CMK (cell line): Measurements from ENCODE around the gene PLA2R1.
"Not testable (repeated sequence)": the region's sequence is repeated elsewhere in the genome, so short reads cannot be mapped to it uniquely, and the experiment has no call there.

ENCODE experiments used
- DNase-seq: peaks from one replicate; pipeline ENCODE4 v3.0.0-alpha.2; 2010; ENCODE audit warnings: low read depth

The PLA2R1 gene

DNA sequence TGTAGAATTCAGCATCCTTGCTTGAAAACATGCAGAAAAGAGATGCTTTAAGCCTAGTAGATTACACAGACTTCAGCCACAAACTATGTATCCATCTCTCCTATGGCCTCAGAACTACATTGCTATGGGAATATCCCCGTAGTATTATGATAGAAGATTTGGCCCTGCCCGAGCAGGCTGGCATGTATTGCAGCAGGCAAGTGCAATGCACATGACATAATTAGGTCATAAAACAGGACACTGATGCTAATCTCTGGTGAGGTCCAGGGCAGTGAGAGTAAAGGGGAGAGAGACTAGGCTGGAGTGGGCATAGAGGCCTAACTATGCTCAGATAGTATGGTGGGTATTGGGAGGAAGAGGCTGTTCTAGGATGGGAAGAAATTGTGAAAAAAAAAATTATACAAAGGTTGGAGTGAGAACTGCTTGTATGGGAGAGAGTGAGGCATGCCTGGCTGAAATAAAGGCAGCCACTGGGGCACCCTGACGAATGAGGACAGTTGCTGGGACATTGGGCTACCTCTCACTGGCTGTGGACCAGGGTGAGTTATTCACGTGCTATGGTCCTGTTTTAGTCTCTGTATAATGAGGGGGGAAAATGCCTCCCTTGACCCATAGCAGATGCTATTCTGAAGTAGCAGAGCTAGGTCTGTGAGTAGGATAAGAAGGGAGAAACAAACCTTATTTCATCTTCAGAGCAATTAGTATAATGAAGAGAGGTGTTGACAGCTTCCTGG, 1.6 kb upstream of the PLA2R1 start:
- DNase-seq, result no peak

DNA sequence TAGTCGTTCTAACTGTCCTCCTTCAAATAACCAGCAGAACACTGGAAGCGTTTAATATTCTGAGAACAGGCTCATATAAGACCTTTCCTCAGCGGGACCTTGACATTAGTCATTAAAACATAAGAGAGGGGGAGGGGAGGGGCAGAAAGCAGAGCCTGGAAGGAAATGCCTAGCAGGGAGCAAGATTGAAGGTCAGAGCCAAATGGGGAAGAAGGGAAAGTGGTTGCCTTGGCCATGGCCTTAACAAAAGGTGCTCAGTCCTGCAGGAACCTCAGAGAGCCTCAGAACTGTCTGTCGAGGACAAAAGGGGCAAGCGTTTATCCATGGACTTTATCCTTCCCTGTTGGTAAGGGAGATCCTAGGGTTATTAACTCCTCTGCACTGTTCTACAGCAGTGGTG, 856 bp upstream of the PLA2R1 start:
- DNase-seq, result no peak

DNA sequence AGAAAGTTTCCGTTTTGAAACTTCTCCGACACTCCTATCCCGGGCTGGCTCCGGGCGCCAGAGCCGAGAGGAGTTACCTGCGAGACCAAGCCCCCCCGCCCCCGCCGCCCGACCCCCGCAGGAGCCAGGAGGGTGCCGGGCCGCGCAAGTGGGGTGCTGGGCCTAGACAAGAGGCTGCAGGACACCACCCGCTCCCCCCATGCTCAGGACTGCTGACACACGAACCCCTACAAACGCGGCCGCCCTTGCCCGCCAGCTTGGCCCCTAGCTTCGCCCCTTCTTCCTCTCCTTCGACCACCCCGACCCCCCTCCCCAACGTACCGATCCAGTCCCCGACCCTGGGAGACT, 497 bp downstream of the PLA2R1 start:
- DNase-seq, result no peak

DNA sequence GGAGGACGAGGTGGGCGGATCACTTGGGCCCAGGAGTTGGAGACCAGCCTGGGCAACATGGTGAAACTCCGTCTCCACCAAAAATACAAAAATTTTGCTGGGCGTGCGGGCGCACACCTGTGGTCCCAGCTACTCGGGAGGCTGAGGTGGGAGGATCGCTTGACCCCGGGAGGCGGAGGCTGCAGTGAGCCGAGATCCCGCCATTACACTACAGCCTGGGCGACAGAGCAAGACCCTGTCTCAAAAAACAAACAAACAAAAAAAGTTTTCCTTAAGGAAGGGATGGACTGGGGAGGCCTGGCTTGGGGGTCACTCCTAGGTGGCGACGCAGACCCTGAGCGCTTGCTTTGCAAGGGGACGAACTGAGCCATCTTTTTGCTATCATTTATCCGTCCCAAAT, 882 bp downstream of the PLA2R1 start:
- no peak for DNase-seq

DNA sequence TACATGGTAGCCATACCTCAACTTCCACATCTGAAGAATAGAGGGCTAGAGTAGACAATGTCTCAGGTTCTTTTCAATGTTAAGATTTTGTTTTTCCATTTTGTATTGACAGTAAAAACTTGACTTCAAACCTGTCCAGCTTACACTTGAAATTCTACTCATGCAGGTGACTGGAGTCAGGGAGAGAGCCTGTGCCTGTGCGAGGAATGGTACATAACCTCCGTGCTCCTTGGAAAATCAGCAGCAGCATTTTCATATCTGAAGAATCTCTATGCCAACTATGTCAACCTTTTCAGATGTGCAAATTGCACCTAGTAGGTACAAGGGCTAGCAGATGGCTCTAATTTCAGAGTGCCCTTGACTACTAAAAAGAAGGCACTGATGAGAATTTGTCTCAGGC, 2.1 kb downstream of the PLA2R1 start:
- DNase-seq, result no peak

DNA sequence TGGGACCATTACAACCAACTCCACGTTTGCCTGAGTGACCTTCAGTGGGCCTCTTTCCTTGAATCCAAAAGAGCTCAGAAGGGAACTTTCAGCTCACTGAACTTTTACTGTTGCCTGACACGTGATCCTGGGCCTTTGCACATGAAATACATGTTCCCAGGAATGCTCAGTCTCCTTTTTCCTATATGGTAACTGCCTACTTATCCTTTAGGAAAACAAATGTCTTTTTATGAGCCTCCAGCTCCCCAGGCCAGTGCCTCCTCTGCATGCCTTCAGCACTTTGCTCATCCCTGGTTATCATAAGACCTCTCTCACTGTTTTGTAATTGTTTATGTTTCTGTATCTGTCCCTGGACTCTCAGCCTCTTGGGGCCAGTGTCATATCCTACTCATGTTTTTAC, 5.1 kb downstream of the PLA2R1 start:
- no peak for DNase-seq

DNA sequence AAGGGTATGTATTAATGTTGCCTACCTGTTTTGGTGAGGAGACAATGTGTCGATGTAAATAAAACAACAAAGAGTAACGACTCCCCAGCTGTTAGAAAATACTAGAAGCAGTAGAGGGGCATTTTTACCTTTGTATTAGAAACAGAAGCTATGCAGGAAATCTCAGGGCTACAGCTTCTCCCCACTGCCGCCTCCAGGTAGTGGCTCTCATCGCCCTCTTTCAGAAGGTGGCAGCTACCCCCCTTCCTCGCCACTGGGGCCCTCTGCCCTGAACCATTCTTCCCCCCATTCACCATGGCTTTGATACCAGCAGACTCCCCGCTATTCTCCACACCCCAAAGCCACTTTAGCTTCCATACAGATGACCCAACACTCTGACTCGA, 6.7 kb downstream of the PLA2R1 start:
- no peak for DNase-seq

DNA sequence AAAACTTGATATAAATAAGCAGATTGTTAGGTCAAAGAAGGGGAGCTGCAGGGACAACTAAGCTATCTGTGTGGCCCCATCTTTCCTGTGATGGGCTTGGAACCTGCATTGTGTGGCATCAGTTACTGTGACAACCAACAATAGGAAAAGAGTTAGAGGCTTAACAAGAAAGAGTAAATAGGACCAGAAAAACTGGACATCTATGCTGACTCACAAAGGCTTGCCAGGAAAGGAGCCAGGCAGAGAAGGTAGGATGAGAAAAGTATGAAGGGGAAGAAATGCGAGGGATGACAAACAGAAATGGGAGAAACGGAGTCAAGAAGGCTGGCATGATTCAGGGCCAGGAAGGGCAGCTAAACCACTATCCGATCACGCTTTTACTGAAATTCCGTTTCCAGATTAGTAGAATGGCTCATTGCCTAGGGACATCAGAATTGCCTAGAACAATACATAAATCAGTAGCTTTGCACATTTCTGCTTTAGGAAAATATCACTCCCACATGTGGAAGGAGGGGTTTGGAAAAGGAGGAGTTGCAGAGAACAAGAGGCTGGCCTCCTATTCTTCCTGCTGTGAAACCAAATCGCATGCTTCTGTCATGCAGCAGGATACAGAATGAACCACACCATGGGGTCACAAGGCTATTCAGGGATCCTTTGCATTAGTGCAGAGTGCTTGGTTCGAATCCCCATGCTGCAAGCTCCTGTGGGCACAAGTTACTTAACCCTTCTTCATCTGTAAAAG, 7.3 kb downstream of the PLA2R1 start:
- DNase-seq, result no peak

DNA sequence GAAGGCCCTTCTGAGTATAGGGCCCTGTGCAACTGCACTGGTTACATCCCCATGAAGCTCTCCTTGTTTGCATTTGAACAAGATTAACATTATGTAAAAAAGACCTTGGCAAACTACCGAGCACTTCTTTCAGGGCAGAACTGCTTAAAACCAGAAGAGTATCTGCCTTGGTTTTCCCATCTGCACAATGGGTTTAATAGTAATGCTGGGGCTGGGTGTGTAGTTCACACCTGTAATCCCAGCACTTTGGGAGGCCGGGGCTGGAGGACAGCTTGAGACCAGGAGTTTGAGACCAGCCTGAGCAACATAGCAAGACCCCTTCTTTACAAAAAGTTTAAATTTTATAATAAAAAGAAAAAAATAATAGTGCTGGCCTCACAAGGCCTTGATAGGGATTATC, 8.5 kb downstream of the PLA2R1 start:
- DNase-seq, result no peak

DNA sequence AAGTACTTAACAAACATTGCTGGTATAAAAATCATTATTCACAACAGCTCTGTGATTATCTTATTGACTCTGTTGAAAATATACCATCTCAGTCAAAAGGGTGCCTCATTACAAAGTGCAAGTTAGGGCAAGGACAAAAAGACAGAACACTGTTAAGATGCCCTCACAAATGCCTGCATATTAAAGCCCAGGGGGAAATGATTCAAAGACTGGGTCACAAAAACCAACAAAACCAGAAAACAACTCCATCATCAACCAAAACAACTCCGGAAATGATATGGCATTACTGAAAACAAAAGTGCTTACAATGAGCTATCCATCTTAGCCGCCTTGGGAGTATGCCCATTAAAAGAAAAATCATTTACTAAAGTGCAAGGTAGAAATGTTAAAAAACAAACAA, 9.9 kb downstream of the PLA2R1 start:
- DNase-seq, result no peak

DNA sequence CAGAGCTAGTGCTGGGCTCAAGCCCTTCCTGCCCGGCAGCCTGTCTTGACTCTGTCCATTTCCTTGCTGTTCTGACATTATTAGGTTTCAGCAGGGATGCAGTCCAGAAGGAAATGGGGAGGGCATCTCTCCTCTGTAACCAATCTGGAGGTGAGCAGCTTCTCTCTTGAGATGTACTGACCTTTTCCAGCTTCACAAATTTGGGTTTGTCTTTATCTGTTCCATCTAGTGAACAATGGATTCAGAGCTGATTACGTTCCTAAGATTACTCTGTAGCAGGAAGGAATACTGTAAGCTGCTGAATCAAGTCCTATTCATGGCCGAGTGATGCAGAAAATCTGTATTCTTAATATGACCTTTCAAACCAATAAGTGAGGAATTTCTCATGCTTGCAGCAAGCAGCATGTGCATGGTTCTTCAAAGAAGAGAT, 11.0 kb downstream of the PLA2R1 start:
- DNase-seq, result no peak

DNA sequence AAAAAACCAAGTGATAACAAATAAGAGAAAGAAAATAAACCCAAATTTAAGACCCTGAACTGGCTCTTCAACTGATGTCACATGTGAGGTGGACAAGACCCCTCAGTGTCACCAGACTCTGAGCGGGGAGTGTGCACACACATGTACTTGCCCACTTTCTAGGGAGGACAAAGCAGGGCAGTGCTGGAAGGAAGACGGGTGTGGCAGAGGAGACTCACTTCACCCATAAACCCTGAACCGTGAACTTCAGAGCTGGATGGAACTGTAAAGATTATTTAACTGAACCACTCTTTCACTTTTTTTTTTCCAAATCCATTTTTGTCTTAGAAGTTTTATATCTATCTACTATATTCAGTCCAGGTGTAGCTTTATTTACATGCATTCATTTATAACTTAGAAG, 12.3 kb downstream of the PLA2R1 start:
- DNase-seq, result no peak

DNA sequence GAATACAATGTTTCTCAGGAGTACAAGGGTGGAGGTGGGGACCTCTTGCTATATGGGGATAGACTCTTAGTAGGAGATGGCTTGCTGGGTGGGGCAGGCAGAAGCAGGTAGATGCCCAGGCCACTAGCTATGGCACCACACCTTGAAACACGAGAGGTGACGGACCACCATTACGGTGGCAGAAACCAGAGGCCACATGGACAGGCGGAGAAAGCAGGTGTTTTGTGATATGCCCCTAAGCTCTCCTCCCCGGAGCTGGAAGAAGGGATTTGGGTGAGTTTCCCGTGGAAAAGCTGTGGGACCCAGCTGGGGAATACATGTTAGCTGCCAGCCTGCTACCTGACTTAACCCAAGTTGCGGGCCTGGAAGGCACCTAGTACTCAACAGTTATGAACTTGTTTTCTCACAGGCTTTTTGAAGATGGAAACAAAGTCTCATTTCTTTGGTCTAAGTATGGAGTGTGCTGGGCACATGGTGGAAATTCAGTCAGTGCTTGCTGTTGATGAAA, 16.7 kb downstream of the PLA2R1 start:
- DNase-seq, result no peak

DNA sequence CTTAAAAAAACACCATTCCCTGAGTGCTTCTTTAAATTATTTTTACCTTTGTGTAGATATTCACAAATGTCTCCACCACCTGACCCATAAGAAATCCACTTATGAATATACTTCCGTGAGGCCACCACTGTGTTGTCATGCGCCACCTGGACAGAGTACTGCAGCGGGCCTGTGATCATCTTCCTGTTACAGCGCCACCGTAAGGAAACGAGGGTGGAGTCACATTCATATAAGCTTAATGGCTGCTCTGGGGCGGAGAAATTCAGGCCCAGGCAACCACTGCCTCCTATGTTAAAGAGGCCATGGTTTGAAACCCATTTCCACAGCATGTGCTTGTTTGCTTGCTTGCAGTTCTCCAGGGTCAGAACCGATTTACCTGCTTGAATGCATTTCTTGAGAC, 17.7 kb downstream of the PLA2R1 start:
- no peak for DNase-seq

DNA sequence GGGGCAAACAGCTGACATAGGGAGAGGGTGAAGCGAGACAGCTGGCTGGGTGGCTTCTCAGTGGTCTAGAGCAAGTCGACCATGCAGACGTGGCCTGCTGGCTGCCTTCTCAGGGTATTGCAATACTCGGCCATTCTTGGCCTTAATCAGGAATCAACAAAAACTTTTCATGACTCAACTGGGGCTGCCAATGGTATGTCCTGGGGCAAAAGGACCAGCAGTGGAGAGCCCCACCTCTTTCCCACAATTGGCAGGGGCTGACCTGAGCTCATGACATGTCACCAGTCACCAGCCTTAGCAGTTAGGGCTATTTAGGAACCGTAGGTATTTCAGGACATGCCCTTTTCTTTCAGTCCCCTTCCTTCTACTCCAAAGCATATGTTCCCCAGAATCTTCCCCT, 19.1 kb downstream of the PLA2R1 start:
- no peak for DNase-seq

DNA sequence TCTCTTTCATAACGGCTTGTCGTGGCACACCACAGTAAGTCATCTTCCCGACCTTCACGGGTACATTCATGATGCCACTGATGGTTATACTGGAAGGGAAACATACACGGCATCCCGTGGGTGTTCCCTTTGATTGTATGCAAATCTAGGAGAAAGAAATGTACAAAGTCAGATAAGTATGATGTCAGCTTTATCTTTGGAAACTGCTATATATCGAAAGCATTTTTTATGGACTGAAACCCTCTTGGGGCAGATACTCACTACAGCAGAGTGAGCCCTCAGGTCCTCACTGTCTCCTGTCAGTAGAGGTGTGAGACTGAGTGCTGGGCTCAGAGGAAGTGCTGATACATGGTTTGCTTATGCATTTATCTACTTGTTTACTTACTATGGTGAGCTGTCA, 20.4 kb downstream of the PLA2R1 start:
- DNase-seq, result no peak

DNA sequence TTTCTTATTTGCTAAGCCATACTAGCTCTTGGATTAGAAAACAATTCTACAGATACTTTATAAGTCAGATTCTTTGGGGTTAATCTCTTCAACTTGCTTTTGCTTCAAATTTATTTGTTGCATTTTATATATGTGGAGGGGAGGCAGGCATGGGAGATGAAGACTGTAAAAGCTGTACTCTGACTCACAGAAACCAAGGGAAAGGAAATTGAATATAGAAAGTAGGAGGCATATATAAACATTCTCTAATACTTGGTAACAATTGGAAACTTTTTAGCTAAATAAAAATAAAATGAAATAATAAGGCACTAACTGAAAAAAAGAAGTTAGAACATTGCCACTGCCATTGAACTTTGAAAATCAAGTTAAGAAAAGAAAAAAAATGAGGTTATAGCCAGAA, 21.3 kb downstream of the PLA2R1 start:
- DNase-seq, result no peak

DNA sequence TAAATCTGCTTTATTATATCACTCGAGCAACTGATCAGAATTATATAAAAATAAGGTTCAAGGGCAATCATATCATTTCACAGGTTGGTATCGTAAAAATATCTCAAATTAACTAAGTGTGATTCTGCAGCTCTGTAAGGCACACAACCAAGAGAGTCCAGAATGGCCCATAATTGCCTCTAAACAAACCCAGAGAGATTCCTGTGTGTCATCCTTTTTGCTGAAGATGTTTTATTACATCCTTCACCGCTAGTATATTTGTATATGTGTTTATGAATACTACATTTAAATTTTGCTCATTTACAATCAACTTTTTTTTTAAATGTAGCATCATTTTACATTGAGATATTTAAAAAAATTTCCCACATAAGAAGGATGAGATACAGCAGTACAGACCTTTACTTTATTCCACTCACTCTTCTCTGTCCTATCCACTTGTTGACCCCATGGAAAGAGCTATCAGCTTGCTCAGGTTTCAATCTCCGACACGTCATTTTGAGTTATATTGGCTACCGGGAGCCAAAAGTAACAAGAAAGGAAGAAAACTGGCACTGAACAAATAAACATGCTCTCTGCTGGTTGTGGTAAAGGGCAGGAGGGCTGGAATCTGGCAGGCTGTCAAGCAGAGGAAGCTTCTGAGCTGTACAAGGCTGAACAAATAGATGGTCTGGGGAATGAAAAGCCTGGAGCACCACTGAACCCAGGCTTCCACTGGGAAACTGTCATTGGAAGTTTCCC, 23.1 kb downstream of the PLA2R1 start:
- no peak for DNase-seq

DNA sequence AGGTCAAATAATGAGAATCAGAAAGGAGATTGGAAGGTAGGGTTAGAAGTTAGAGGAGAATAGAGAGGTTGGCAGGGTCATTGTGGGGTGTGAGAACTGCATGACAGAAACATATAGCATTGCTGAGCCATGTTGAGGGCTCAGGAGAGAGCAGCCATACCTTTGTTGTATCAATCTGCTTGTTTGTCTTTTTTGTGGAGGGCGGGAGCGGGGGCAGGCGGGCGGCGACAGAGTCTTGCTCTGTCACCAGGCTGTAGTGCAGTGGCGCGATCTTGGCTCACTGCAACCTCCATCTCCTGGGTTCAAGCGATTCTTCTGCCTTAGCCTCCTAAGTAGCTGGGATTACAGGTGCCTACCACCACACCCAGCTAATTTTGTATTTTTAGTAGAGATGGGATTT, 23.8 kb downstream of the PLA2R1 start:
- DNase-seq, result not testable (repeated sequence)

DNA sequence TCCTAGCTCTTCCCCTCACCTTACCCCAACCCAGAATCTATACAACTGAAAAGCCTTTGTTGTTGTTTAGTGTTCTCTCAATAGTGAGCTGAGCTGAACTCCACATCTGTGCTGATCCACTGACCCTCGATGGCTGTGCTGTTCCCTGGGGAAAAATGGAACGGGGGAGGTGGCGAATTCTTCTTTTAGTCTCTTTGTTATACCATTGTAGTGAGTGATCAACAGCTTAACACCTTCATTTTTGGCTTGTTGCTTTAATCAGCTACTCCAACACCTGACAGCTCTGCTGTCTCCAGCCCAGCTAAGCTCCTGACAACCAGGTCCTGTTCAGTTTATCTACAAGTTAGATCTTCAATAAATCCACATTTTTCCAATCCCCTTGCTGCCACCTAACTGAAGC, 25.7 kb downstream of the PLA2R1 start:
- DNase-seq, result no peak

DNA sequence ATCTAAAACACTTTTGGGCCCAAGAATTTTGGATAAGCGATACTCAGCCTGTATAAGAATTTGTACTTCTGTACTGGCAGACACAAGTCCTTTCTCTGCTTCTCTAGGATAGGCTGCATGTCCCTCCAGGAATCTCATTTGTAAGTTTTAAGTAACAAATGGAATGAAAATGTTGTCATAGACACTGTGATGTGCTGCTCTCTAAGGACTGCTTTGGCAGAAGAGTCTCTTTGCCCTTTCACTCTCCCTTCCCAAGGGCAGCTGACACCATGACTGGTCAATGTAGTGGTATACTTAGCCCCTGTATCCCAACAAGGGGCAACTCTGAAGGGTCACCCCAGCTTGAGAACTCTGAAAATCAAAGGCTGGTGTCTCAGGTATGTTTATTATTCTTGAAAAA, 27.3 kb downstream of the PLA2R1 start:
- DNase-seq, result no peak

DNA sequence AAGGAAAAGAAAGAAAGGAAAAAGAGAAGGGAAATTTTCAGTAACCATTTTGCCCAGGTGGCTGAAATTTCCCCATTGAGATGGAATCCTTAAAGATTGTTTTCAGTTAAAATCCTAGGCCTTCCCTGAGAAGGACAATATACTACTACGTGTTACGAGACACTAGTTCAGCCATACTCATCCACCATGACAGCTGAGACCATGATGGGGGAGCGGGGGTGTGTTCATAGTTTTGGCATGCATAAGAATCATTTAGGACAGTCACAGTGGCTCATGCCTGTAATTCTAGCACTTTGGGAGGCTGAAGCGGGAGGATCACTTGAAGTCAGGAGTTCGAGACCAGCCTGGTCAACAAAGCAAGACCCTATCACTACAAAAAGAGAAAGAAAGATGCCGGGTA, 28.0 kb downstream of the PLA2R1 start:
- DNase-seq, result no peak

DNA sequence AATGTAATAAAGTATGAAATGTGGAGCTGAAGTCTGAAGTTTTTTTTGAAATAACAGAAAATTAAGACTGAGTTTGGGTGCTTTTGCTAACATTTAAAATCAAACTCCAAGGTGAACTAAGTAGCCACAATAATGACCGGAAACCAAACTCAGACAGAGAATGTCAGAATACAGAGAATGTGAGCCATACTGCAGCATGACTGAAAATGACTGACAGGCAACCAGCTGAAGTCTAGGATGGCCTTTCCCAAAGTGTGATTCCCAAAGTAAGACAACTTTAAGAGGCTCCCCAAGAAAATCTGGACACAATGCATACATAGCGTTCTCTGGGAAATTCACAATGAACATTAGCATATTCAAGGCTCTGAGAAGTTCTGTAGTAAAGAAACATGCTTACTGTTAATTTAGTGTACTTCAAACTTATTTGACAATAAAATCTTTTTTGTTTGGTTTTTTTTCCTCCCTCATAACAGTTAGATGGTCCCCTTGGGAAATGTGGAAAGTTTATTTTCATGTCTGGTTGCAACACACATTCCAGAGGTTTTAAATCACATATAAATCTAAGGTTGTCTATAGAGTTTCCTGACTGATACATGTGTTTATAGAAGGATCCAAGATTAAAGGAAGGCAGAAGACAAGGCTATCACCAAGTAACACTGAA, 28.6 kb downstream of the PLA2R1 start:
- no peak for DNase-seq
